SU-DHL-6 (cell line): Measurements from ENCODE around the gene GPRIN3.
"Not testable (repeated sequence)": the region's sequence is repeated elsewhere in the genome, so short reads cannot be mapped to it uniquely, and the experiment has no call there.

ENCODE experiments used
- H2AFZ ChIP-seq: fragments of 200-600 bp; sonication (generic); 2 replicates; pipeline ENCODE4 v1.6.1; 2014; ENCODE audit warnings: low read depth, mild to moderate bottlenecking, moderate library complexity, mixed read lengths, antibody characterized with exemption, low read length; ENCODE audit not compliant: severe bottlenecking
- H3F3A ChIP-seq: fragments of 200-600 bp; shearing (Covaris generic); 2 replicates; pipeline ENCODE4 v1.6.0; 2016; ENCODE audit warnings: antibody characterized with exemption, mild to moderate bottlenecking; ENCODE audit not compliant: insufficient read depth
- H3K27ac ChIP-seq: fragments of 200-600 bp; sonication (generic); 2 replicates; pipeline ENCODE4 v1.5.1; 2016; ENCODE audit warnings: low read depth, mild to moderate bottlenecking, low read length, moderate library complexity, mixed read lengths
- H3K27me3 ChIP-seq: fragments of 200-600 bp; sonication (generic), shearing (Covaris generic); 2 replicates; pipeline ENCODE4 v1.6.0; 2014; ENCODE audit warnings: mild to moderate bottlenecking, low read length
- H3K36me3 ChIP-seq: fragments of 200-600 bp; sonication (generic); 2 replicates; pipeline ENCODE4 v1.6.1; 2014; ENCODE audit warnings: mild to moderate bottlenecking, low read length, mixed read lengths
- H3K4me2 ChIP-seq: fragments of 300-600, 200-600 bp; shearing (Covaris generic), sonication (generic); 2 replicates; pipeline ENCODE4 v1.6.0; 2014; ENCODE audit warnings: low read length, low read depth, mild to moderate bottlenecking; ENCODE audit not compliant: poor library complexity, severe bottlenecking
- H3K4me3 ChIP-seq: fragments of 200-600 bp; sonication (generic); 2 replicates; pipeline ENCODE4 v1.5.1; 2014; ENCODE audit warnings: antibody characterized with exemption, low read length, mild to moderate bottlenecking, mixed read lengths; ENCODE audit not compliant: insufficient read depth, poor library complexity, severe bottlenecking
- H3K79me2 ChIP-seq: fragments of 200-600 bp; sonication (generic); 2 replicates; pipeline ENCODE4 v1.6.1; 2014; ENCODE audit warnings: mild to moderate bottlenecking, low read length, moderate library complexity; ENCODE audit not compliant: insufficient read depth
- H3K9ac ChIP-seq: fragments of 200-600 bp; sonication (generic); 2 replicates; pipeline ENCODE4 v1.7.0; 2014; ENCODE audit warnings: mild to moderate bottlenecking, low read length
- H3K9me2 ChIP-seq: fragments of 200-600 bp; sonication (generic); replicated peaks from 2 replicates; pipeline ENCODE4 v1.6.1; 2014; ENCODE audit warnings: low read length; ENCODE audit not compliant: insufficient read depth
- H3K9me3 ChIP-seq: fragments of 200-600 bp; sonication (generic); 2 replicates; pipeline ENCODE4 v1.6.1; 2014; ENCODE audit warnings: low read length, mixed read lengths; ENCODE audit not compliant: insufficient read depth
- H4K20me1 ChIP-seq: fragments of 200-600 bp; sonication (generic); 2 replicates; pipeline ENCODE4 v1.6.1; 2014; ENCODE audit warnings: low read depth, mild to moderate bottlenecking, antibody characterized with exemption, low read length, moderate library complexity, mixed read lengths
- CTCF ChIP-seq: fragments of 200-600 bp; sonication (generic); IDR thresholded peaks from one replicate; pipeline ENCODE4 v1.5.1; 2017; ENCODE audit warnings: antibody characterized with exemption, mild to moderate bottlenecking, low read length, moderate library complexity; ENCODE audit not compliant: insufficient read depth, poor library complexity, severe bottlenecking
- EZH2phosphoT487 ChIP-seq: fragments of 200-600 bp; sonication (generic), shearing (Covaris generic); conservative IDR thresholded peaks from 2 replicates; pipeline ENCODE4 v1.6.1; 2018; ENCODE audit warnings: mild to moderate bottlenecking, antibody characterized with exemption, low read length, moderate library complexity, mixed read lengths

Gene GPRIN3

GRCh38 chr4:89256203-89256800, 51.3 kb downstream of the GPRIN3 start:
- Histone ChIP-seq H3K4me2 (no peak overlapping the region), H3K27me3 (no peaks in the 10 kb centered on the region), H3K27ac (no peak overlapping the region), H3F3A (no peaks in the 10 kb centered on the region), H3K79me2 (no peaks in the 10 kb centered on the region), H3K9me2 (no peaks in the 10 kb centered on the region), H2AFZ (no peak overlapping the region), H4K20me1 (no peaks in the 10 kb centered on the region), H3K4me3 (no peak overlapping the region), H3K9ac (no peak overlapping the region), H3K9me3 (no peaks in the 10 kb centered on the region), H3K36me3 (no peaks in the 10 kb centered on the region)
- no peak for TF ChIP-seq EZH2phosphoT487
- no peak for TF ChIP-seq CTCF

GRCh38 chr4:89254847-89255246, 52.8 kb downstream of the GPRIN3 start:
- Histone ChIP-seq H3K36me3 (no peaks in the 10 kb centered on the region), H3K27ac (no peak overlapping the region), H4K20me1 (no peaks in the 10 kb centered on the region), H3K9me3 (no peaks in the 10 kb centered on the region), H3K9ac (no peak overlapping the region), H3K27me3 (no peaks in the 10 kb centered on the region), H3K79me2 (no peaks in the 10 kb centered on the region), H3K9me2 (no peaks in the 10 kb centered on the region), H3K4me3 (no peak overlapping the region), H3K4me2 (no peak overlapping the region), H3F3A (no peaks in the 10 kb centered on the region), H2AFZ (no peak overlapping the region)
- TF ChIP-seq CTCF (peak; percentile 60), EZH2phosphoT487 (no peak)

- H3K9ac ChIP-seq, H4K20me1 ChIP-seq, H3K9me3 ChIP-seq, H3K4me2 ChIP-seq, H2AFZ ChIP-seq, H3K9me2 ChIP-seq, H3K4me3 ChIP-seq, H3F3A ChIP-seq, H3K27ac ChIP-seq, H3K27me3 ChIP-seq, H3K36me3 ChIP-seq, H3K79me2 ChIP-seq: not testable (repeated sequence)
Observed at GRCh38 chr4:89254347-89254746, 53.3 kb downstream of the GPRIN3 start.

GRCh38 chr4:89253935-89254334, 53.7 kb downstream of the GPRIN3 start:
- no peak overlapping the region for H2AFZ ChIP-seq
- H3K27ac ChIP-seq = no peak overlapping the region
- no peak for TF ChIP-seq EZH2phosphoT487
- TF ChIP-seq CTCF = no peak
- no peak overlapping the region for H3K4me2 ChIP-seq
- no peak overlapping the region for H3K4me3 ChIP-seq
- no peaks in the 10 kb centered on the region for H3K9me2 ChIP-seq
- no peaks in the 10 kb centered on the region for H4K20me1 ChIP-seq
- no peaks in the 10 kb centered on the region for H3K79me2 ChIP-seq
- H3K36me3 ChIP-seq = no peaks in the 10 kb centered on the region
- H3K9me3 ChIP-seq = no peaks in the 10 kb centered on the region
- no peaks in the 10 kb centered on the region for H3K27me3 ChIP-seq
- H3F3A ChIP-seq = no peaks in the 10 kb centered on the region
- no peak overlapping the region for H3K9ac ChIP-seq
